ENCODE data around the gene GNAT2. TPM values are rescaled to one million over a fixed set of nuclear protein-coding genes. Genes with fewer than 3 reads are reported as not detected.

GNAT2 gene
- total RNA-seq, 1 donor from 2014 or later = 0.26 TPM

DNA sequence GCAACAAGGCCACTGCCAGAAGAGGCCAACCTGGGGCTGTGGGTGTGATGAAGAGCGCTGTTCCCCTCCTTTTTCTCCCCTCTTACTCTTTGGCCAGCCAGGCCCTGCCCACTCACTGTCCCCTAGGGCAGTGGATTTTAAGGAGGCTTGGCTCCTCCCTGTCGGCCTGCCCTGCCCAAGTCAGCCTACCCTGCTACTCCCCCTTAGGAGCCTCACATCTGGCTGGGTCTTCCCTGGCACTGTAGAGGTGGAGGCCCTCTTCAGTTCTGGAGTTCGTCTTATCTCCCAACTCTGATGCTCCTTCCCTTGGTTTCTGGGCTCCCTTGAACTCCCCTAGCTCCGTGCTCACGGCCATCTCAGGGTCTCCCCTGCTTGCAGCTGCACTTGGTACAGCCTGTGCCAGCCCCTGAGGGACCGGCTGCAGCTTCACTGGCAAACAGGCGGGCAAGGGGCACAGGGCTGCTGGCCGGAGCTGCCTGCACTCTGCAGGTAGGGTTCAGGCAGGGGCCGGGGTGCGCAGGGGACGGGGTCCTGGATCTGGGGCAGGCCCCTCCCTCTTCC is 4.3 kb upstream of the GNAT2 start:
- no peak for FAIRE-seq
- no peak for DNase-seq (ENCODE audit: low read depth)
- H3K36me3 ChIP-seq (ENCODE audit: control insufficient read depth, insufficient read depth, low read length) = peaks cover 11% of the 10 kb centered on the region
- H3K27me3 ChIP-seq (ENCODE audit: control insufficient read depth, insufficient read depth, low read length) = no peaks in the 10 kb centered on the region
- no peak overlapping the region for H3K4me3 ChIP-seq (ENCODE audit: low read depth, low read length)
- TF ChIP-seq, protein P1, sequence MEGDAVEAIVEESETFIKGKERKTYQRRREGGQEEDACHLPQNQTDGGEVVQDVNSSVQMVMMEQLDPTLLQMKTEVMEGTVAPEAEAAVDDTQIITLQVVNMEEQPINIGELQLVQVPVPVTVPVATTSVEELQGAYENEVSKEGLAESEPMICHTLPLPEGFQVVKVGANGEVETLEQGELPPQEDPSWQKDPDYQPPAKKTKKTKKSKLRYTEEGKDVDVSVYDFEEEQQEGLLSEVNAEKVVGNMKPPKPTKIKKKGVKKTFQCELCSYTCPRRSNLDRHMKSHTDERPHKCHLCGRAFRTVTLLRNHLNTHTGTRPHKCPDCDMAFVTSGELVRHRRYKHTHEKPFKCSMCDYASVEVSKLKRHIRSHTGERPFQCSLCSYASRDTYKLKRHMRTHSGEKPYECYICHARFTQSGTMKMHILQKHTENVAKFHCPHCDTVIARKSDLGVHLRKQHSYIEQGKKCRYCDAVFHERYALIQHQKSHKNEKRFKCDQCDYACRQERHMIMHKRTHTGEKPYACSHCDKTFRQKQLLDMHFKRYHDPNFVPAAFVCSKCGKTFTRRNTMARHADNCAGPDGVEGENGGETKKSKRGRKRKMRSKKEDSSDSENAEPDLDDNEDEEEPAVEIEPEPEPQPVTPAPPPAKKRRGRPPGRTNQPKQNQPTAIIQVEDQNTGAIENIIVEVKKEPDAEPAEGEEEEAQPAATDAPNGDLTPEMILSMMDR (IDR thresholded peaks at IDR 0.05; ENCODE audit: insufficient read depth, low read length, severe bottlenecking) = no peak

DNA sequence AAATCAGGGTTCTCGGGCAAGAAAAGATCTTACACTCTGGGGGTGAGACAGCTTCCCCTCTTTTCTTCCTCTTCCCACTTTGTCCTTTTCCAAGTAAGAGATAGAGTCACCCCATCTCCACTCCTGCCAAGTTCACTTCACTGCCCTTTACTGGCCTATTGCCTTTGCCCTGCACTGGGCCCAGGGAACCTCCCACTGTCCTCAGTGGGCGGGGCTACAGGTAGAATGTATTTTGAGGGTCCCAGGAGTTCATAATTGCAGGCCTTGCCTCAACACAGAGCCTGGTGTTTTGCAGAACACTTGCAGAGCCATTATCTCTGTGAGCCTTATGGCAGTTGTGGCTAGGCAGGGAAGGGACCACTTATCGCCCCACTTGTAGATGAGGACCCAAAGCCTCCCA is 3.5 kb upstream of the GNAT2 start:
- H3K4me3 ChIP-seq (ENCODE audit: low read depth, low read length) = no peak overlapping the region
- DNase-seq (ENCODE audit: low read depth) (no peak), FAIRE-seq (no peak)
- H3K36me3 ChIP-seq (ENCODE audit: control insufficient read depth, insufficient read depth, low read length) = peaks cover 9% of the 10 kb centered on the region
- no peaks in the 10 kb centered on the region for H3K27me3 ChIP-seq (ENCODE audit: control insufficient read depth, insufficient read depth, low read length)
- TF ChIP-seq, protein P1 (IDR thresholded peaks at IDR 0.05; ENCODE audit: insufficient read depth, low read length, severe bottlenecking) = no peak

DNA sequence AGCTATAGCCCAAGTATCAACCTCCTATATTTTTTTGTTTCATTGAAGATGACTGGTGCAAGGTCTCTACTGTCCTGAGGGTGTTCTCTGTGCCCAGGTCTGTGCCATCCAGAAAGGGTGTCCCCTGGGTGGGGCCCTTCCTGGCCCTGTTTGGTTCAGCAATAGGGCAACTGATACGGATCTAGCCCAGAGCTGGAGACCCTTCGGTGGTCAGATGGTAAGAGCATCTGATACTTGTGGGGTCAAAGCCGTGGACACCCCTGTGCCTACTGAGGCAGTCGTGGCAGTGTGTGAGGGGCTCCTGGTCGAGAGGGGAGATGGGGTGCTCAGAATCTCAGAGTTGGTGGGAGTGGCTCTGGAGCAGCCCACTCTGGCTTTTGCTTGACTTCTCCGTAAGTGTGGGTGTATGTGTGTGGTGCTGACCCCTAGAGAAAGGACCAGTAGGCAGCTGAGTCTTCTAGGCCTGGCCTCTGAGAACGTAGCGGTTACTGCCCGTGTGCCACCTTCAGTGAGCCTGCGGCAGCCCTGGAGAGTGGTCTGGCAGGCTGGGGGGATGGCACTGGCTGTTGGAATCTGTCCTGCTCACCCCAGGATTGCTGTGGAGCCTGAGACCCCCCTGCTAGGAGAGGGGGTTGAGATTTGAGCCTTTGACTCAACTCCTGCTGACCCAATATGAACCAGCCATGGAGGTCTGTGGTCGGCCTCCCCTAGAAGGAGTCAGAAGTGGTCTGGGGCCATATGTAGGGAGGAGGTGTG is 2.9 kb upstream of the GNAT2 start:
- no peak for FAIRE-seq
- TF ChIP-seq, protein P1 (IDR thresholded peaks at IDR 0.05; ENCODE audit: insufficient read depth, low read length, severe bottlenecking) = no peak

DNA sequence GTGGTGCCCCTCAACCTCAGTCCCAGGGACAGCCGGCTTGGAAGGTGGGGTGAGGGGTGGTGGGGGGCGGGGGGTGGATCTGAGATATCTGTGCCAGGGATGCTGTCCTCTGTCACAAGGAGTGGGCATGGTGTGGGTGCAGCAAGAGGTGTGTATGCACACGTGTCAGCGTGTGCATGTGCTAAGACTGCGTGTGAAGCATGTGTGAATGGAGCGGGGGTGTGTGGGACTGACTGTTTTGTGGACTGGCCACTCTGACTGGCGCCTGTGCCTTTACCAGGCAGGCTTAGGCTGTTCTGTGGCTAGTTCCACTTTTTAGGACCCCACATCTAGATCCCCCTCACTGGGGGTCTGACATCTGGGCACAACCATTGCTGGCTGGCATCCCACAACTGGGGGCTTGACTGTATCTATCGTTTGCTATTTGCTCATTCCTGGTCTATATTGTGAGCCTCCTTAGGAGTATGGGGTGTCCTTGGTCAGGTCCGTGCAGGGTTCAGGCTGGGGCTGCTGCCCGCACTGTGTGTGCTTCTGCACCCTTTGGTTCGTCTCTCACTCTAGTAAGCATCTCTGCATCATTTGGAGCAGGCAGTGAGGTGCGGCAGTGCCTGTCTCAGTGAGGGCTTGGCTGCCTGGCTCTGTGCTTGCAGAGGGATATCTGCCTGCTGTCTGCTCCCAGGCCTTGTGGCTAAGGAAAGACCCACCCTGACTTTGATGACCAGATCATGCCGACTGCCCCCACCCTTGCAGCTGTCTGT is 2.1 kb upstream of the GNAT2 start:
- peak overlapping the region; percentile 73 for H3K4me3 ChIP-seq (ENCODE audit: low read depth, low read length)
- no peaks in the 10 kb centered on the region for H3K27me3 ChIP-seq (ENCODE audit: control insufficient read depth, insufficient read depth, low read length)
- no peak for FAIRE-seq
- TF ChIP-seq, protein P1 (IDR thresholded peaks at IDR 0.05; ENCODE audit: insufficient read depth, low read length, severe bottlenecking) = no peak
- H3K36me3 ChIP-seq (ENCODE audit: control insufficient read depth, insufficient read depth, low read length) = peaks cover 6% of the 10 kb centered on the region
- no peak for DNase-seq (ENCODE audit: low read depth)

More for the DNA sequence above, 2.9 kb upstream of the GNAT2 start:
- no peak for DNase-seq (ENCODE audit: low read depth)
- Histone ChIP-seq H3K27me3 (ENCODE audit: control insufficient read depth, insufficient read depth, low read length) (no peaks in the 10 kb centered on the region), H3K36me3 (ENCODE audit: control insufficient read depth, insufficient read depth, low read length) (peaks cover 8% of the 10 kb centered on the region), H3K4me3 (ENCODE audit: low read depth, low read length) (no peak overlapping the region)

DNA sequence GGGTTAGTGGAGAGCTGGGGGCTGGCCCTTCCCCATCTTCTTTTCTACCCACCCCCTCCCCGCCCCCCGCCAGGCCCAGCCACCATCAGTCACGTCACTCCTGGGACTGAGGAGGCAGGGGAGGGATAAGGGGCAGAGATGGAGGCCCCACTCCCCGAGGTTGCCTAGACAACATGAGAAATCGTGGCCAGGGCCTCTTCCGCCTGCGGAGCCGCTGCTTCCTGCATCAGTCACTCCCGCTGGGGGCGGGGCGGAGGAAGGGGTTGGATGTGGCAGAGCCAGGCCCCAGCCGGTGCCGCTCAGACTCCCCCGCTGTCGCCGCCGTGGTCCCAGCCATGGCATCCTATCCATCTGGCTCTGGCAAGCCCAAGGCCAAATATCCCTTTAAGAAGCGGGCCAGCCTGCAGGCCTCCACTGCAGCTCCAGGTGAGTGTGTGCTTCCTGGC is 1.4 kb upstream of the GNAT2 start:
- Histone ChIP-seq H3K36me3 (ENCODE audit: control insufficient read depth, insufficient read depth, low read length) (peaks cover 4% of the 10 kb centered on the region), H3K4me3 (ENCODE audit: low read depth, low read length) (peak overlapping the region; percentile 73), H3K27me3 (ENCODE audit: control insufficient read depth, insufficient read depth, low read length) (no peaks in the 10 kb centered on the region)
- FAIRE-seq = no peak
- TF ChIP-seq, protein P1 (IDR thresholded peaks at IDR 0.05; ENCODE audit: insufficient read depth, low read length, severe bottlenecking) = no peak
- DNase-seq (ENCODE audit: low read depth) = peak; percentile 67
